Stomach (tissue), 4 donors: ENCODE results near the gene NT5E.

ENCODE experiments used
- EP300 ChIP-seq: sonication (generic); formaldehyde crosslinking; IDR thresholded peaks from one replicate; pipeline ENCODE4 v1.6.1; 2017; ENCODE audit warnings: antibody characterized with exemption
- POLR2A ChIP-seq, 4 donors: fragments of 450-650 bp; IDR thresholded peaks; one replicate each; pipeline ENCODE4 v1.6.1; 2016; ENCODE audit warnings: antibody characterized with exemption in 4 of 4, control low read depth in 2 of 4, mild to moderate bottlenecking in 1 of 4, moderate library complexity in 1 of 4
- TF ChIP-seq, protein P1 (sequence below), 7 experiments: fragments of 450-650 bp in 4 of 7; fragments of 200-600 bp in 3 of 7; sonication (generic) in 3 of 7; IDR thresholded peaks; one replicate each; pipeline ENCODE4 v1.5.1; 2016 to 2019; ENCODE audit warnings: antibody characterized with exemption in 7 of 7, control low read depth in 2 of 7, mild to moderate bottlenecking in 1 of 7

- TF ChIP-seq, protein P1, sequence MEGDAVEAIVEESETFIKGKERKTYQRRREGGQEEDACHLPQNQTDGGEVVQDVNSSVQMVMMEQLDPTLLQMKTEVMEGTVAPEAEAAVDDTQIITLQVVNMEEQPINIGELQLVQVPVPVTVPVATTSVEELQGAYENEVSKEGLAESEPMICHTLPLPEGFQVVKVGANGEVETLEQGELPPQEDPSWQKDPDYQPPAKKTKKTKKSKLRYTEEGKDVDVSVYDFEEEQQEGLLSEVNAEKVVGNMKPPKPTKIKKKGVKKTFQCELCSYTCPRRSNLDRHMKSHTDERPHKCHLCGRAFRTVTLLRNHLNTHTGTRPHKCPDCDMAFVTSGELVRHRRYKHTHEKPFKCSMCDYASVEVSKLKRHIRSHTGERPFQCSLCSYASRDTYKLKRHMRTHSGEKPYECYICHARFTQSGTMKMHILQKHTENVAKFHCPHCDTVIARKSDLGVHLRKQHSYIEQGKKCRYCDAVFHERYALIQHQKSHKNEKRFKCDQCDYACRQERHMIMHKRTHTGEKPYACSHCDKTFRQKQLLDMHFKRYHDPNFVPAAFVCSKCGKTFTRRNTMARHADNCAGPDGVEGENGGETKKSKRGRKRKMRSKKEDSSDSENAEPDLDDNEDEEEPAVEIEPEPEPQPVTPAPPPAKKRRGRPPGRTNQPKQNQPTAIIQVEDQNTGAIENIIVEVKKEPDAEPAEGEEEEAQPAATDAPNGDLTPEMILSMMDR (IDR thresholded peaks at IDR 0.05): no peak
- TF ChIP-seq POLR2A (IDR thresholded peaks at IDR 0.05) (no peak), EP300 (no peak)
Observed at GRCh38 chr6:85461798-85462170, 11.9 kb downstream of the NT5E start.
